ENCODE measurements around the gene DHX57. TPM values are rescaled to one million over a fixed set of nuclear protein-coding genes. Genes with fewer than 3 reads are reported as not detected.
"Not testable (repeated sequence)": the region's sequence is repeated elsewhere in the genome, so short reads cannot be mapped to it uniquely, and the experiment has no call there.

The DHX57 gene
- total and polyA plus RNA-seq, 2 donors: 9.2 to 30.3 TPM

GRCh38 chr2:38836791-38837190 is 38.9 kb downstream of the DHX57 start:
- 94% methylated on average over 2 of the region's 2 CpGs for WGBS
- Histone ChIP-seq H3K27ac (ENCODE audit: low read depth) (no peak overlapping the region), H3K4me3 (ENCODE audit: low read depth, low read length) (no peak overlapping the region), H3K4me1 (ENCODE audit: insufficient read depth) (no peaks in the 10 kb centered on the region), H3K36me3 (ENCODE audit: insufficient read depth) (peaks cover 4% of the 10 kb centered on the region)
- DNase-seq (ENCODE audit: extremely low spot score): no peak

- H3K4me1 ChIP-seq (ENCODE audit: insufficient read depth): no peaks in the 10 kb centered on the region
- no peak overlapping the region for H3K27ac ChIP-seq (ENCODE audit: low read depth)
- WGBS: 88% methylated on average over 3 of the region's 3 CpGs
- DNase-seq (ENCODE audit: extremely low spot score): no peak
- H3K4me3 ChIP-seq (ENCODE audit: low read depth, low read length): no peak overlapping the region
- peaks cover 4% of the 10 kb centered on the region for H3K36me3 ChIP-seq (ENCODE audit: insufficient read depth)
Observed at GRCh38 chr2:38835990-38836389, 39.7 kb downstream of the DHX57 start.

- H3K4me3 ChIP-seq (ENCODE audit: low read depth, low read length): no peak overlapping the region
- 36% methylated on average over 1 of the region's 1 CpG for WGBS
- no peak for DNase-seq (ENCODE audit: extremely low spot score)
- H3K27ac ChIP-seq (ENCODE audit: low read depth): no peak overlapping the region
- H3K36me3 ChIP-seq (ENCODE audit: insufficient read depth): peaks cover 4% of the 10 kb centered on the region
- no peaks in the 10 kb centered on the region for H3K4me1 ChIP-seq (ENCODE audit: insufficient read depth)
Observed at GRCh38 chr2:38835015-38835601, 40.6 kb downstream of the DHX57 start.

- H3K4me1 ChIP-seq (ENCODE audit: insufficient read depth): no peaks in the 10 kb centered on the region
- H3K4me3 ChIP-seq (ENCODE audit: low read depth, low read length): no peak overlapping the region
- no peak overlapping the region for H3K27ac ChIP-seq (ENCODE audit: low read depth)
- WGBS: 86% methylated on average over 6 of the region's 6 CpGs
- DNase-seq (ENCODE audit: extremely low spot score): no peak
- H3K36me3 ChIP-seq (ENCODE audit: insufficient read depth): peaks cover 2% of the 10 kb centered on the region
Observed at GRCh38 chr2:38830526-38831159, 45.1 kb downstream of the DHX57 start.

- no peak for DNase-seq (ENCODE audit: extremely low spot score)
- Histone ChIP-seq H3K27ac (ENCODE audit: low read depth) (no peak overlapping the region), H3K4me3 (ENCODE audit: low read depth, low read length) (no peak overlapping the region), H3K4me1 (ENCODE audit: insufficient read depth) (no peaks in the 10 kb centered on the region), H3K36me3 (ENCODE audit: insufficient read depth) (no peaks in the 10 kb centered on the region)
- WGBS: 68% methylated on average over 1 of the region's 1 CpG
Observed at GRCh38 chr2:38829971-38830370, 45.8 kb downstream of the DHX57 start.

- Histone ChIP-seq H3K4me1 (ENCODE audit: insufficient read depth) (no peaks in the 10 kb centered on the region), H3K36me3 (ENCODE audit: insufficient read depth) (no peaks in the 10 kb centered on the region), H3K27ac (ENCODE audit: low read depth) (no peak overlapping the region), H3K4me3 (ENCODE audit: low read depth, low read length) (no peak overlapping the region)
- no peak for DNase-seq (ENCODE audit: extremely low spot score)
- WGBS: 72% methylated on average over 4 of the region's 4 CpGs
Observed at GRCh38 chr2:38828460-38828859, 47.3 kb downstream of the DHX57 start.

GRCh38 chr2:38827539-38828145 is 48.1 kb downstream of the DHX57 start:
- WGBS: 76% methylated on average over 10 of the region's 10 CpGs
- DNase-seq (ENCODE audit: extremely low spot score); H3K27ac ChIP-seq (ENCODE audit: low read depth); H3K4me1 ChIP-seq (ENCODE audit: insufficient read depth); H3K4me3 ChIP-seq (ENCODE audit: low read depth, low read length); H3K36me3 ChIP-seq (ENCODE audit: insufficient read depth): not testable (repeated sequence)

GRCh38 chr2:38825956-38826355 is 49.8 kb downstream of the DHX57 start:
- no peak for DNase-seq (ENCODE audit: extremely low spot score)
- 92% methylated on average over 2 of the region's 2 CpGs for WGBS
- Histone ChIP-seq H3K27ac (ENCODE audit: low read depth) (no peak overlapping the region), H3K4me3 (ENCODE audit: low read depth, low read length) (no peak overlapping the region), H3K4me1 (ENCODE audit: insufficient read depth) (no peaks in the 10 kb centered on the region), H3K36me3 (ENCODE audit: insufficient read depth) (no peaks in the 10 kb centered on the region)

- DNase-seq (ENCODE audit: extremely low spot score): no peak
- H3K4me1 ChIP-seq (ENCODE audit: insufficient read depth): no peaks in the 10 kb centered on the region
- H3K4me3 ChIP-seq (ENCODE audit: low read depth, low read length): no peak overlapping the region
- 94% methylated on average over 2 of the region's 2 CpGs for WGBS
- no peak overlapping the region for H3K27ac ChIP-seq (ENCODE audit: low read depth)
- H3K36me3 ChIP-seq (ENCODE audit: insufficient read depth): no peaks in the 10 kb centered on the region
Observed at GRCh38 chr2:38824906-38825305, 50.8 kb downstream of the DHX57 start.

- WGBS: 54% methylated on average over 5 of the region's 5 CpGs
- DNase-seq (ENCODE audit: extremely low spot score): no peak
- Histone ChIP-seq H3K4me3 (ENCODE audit: low read depth, low read length) (no peak overlapping the region), H3K36me3 (ENCODE audit: insufficient read depth) (no peaks in the 10 kb centered on the region), H3K27ac (ENCODE audit: low read depth) (no peak overlapping the region), H3K4me1 (ENCODE audit: insufficient read depth) (no peaks in the 10 kb centered on the region)
Observed at GRCh38 chr2:38823386-38823785, 52.3 kb downstream of the DHX57 start.

GRCh38 chr2:38818565-38818964 is 57.2 kb downstream of the DHX57 start:
- DNase-seq (ENCODE audit: extremely low spot score): no peak
- WGBS: 79% methylated on average over 6 of the region's 6 CpGs
- Histone ChIP-seq H3K4me1 (ENCODE audit: insufficient read depth) (no peaks in the 10 kb centered on the region), H3K36me3 (ENCODE audit: insufficient read depth) (peaks cover 9% of the 10 kb centered on the region), H3K27ac (ENCODE audit: low read depth) (no peak overlapping the region), H3K4me3 (ENCODE audit: low read depth, low read length) (no peak overlapping the region)

- Histone ChIP-seq H3K4me3 (ENCODE audit: low read depth, low read length) (no peak overlapping the region), H3K27ac (ENCODE audit: low read depth) (no peak overlapping the region), H3K4me1 (ENCODE audit: insufficient read depth) (no peaks in the 10 kb centered on the region), H3K36me3 (ENCODE audit: insufficient read depth) (peaks cover 9% of the 10 kb centered on the region)
- DNase-seq (ENCODE audit: extremely low spot score): no peak
- WGBS: 91% methylated on average over 4 of the region's 4 CpGs
Observed at GRCh38 chr2:38815936-38816335, 59.8 kb downstream of the DHX57 start.

- no peak overlapping the region for H3K27ac ChIP-seq (ENCODE audit: low read depth)
- H3K36me3 ChIP-seq (ENCODE audit: insufficient read depth): peaks cover 2% of the 10 kb centered on the region
- no peak overlapping the region for H3K4me3 ChIP-seq (ENCODE audit: low read depth, low read length)
- WGBS: 97% methylated on average over 7 of the region's 7 CpGs
- H3K4me1 ChIP-seq (ENCODE audit: insufficient read depth): no peaks in the 10 kb centered on the region
- no peak for DNase-seq (ENCODE audit: extremely low spot score)
Observed at GRCh38 chr2:38810488-38810887, 65.2 kb downstream of the DHX57 start.

- no peak for DNase-seq (ENCODE audit: extremely low spot score)
- 98% methylated on average over 1 of the region's 1 CpG for WGBS
- no peak overlapping the region for H3K27ac ChIP-seq (ENCODE audit: low read depth)
- H3K36me3 ChIP-seq (ENCODE audit: insufficient read depth): no peaks in the 10 kb centered on the region
- no peak overlapping the region for H3K4me3 ChIP-seq (ENCODE audit: low read depth, low read length)
- H3K4me1 ChIP-seq (ENCODE audit: insufficient read depth): no peaks in the 10 kb centered on the region
Observed at GRCh38 chr2:38808677-38809076, 67.1 kb downstream of the DHX57 start.

All from urinary bladder (tissue), 4 donors.